NCI-H1105 (cell line): ENCODE results near the gene ZNF80.
"Not testable (repeated sequence)": the region's sequence is repeated elsewhere in the genome, so short reads cannot be mapped to it uniquely, and the experiment has no call there.

ENCODE experiments used
- DNase-seq: peaks from one replicate; lab custom pipeline; 2025; lab: John Stamatoyannopoulos, UW

The ZNF80 gene

GRCh38 chr3:114237478-114237877 is at the start of gene ZNF80:
Gene ZNF80, minus strand, starts transcription at chr3:114237578. Its CDS starts 504 bp downstream, at chr3:114237074.
- DNase-seq: not testable (repeated sequence)

- no peak for DNase-seq
These were observed 48.9 kb upstream of the ZNF80 start for GRCh38 chr3:114286266-114286665.

DNA sequence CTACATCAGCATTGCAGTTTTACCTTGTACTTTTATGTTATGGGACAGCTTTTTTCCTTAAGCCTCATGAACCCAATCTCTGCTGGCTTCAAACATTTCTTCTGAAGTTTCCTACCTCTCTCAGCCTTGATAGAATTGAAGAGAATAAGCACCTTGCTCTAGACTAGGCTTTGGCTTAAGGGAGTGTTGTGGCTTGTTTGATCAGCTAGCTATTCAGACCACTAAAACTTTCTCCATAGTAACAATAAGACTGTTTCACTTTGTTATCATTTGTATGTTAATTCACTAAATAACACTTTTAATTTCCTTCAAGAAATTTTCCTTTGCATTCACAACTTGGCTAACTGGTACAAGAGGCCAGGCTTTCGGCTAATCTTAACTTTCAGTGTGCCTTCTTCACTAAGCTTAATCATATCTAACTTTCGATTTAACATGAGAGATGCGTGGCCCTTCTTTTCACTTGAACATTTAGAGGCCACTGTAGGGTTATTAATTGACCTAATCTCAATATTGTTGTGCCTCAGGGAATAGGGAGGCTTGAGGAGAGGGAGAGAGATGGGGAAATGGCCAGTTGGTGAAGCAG is 48.4 kb upstream of the ZNF80 start:
- DNase-seq: no peak

DNA sequence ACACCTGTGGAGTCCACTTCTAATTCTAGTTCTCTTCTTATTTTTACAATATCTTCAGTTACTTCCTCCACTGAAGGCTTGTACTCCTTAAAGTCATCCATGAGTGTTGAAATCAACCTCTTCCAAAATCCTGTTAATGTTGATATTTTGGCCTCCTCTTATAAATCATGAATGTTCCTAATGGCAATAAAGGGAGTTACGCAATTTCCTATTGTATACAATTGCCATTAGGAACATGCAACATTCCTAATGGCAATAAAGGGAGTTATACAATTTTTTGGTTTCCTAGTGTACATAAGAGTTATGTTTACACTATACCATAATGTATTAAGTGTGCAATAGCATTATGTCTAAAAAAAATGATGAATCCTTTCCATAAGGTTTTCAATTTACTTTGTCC is 47.3 kb upstream of the ZNF80 start:
- DNase-seq: no peak

DNA sequence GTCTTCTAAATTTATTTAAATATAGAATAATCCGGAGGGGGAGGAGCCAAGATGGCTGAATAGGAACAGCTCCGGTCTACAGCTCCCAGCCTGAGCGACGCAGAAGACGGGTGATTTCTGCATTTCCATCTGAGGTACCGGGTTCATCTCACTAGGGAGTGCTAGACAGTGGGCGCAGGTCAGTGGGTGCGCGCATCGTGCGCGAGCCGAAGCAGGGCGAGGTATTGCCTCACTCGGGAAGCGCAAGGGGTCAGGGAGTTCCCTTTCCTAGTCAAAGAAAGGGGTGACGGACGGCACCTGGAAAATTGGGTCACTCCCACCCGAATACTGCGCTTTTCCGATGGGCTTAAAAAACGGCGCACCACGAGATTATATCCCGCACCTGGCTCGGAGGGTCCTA is 39.5 kb upstream of the ZNF80 start:
- DNase-seq: not testable (repeated sequence)

DNA sequence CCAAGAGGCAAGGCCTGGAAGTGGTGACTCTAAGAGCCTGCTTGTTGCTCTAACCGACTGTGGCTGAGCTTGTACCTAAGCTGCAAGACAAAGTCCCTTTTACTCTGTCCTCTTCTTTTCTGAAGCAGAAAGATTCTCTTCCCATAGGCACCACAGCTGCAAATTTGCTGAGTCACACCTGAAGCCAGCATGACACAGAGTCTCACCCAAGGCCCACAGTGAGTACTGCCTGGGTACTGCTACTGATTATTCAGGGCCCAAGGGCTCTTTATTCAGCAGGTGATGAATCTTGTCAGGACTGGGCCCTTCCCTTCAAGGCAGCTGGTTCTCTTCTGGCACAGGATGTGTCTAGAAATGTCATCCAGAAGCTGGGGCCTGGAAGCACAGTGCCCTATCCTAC is 37.6 kb upstream of the ZNF80 start:
- DNase-seq: no peak

DNA sequence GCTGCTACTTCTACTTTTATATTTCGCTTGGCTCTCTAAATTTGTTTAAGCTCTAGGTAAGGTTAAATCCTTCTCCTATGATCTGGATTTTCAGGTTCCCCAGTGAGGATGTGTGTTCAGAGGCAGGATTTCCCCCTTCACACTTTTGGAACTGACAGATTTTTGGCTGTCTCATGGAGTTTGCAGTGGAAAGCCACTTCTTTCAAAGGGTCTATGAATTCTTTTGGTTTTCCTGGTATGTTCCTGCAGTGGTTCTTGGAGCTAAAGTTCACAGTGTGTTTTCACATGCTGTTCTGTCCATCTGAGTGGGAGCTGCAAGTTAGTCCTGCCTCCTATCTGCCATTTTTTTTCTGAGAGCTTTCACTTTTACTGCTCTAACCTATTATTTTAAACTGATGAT is 34.9 kb upstream of the ZNF80 start:
- DNase-seq: no peak

DNA sequence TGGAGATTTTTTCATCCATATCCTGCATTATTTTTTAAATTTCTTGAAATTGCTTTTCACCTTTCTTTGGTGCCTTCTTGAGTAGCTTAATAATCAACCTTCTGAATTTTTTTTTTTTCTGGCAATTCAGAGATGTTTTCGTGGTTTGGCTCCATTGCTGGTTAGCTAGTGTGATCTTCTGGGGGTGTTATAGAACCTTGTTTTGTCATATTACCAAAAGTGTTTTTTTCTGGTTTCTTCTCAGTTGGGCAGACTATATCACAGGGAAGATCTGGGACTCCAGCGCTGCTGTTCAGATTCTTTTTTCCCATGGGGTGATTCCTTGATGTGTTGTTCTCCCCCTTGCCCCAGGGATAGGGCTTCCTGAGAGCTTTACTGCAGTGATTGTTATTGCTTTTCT is 32.6 kb upstream of the ZNF80 start:
- no peak for DNase-seq

DNA sequence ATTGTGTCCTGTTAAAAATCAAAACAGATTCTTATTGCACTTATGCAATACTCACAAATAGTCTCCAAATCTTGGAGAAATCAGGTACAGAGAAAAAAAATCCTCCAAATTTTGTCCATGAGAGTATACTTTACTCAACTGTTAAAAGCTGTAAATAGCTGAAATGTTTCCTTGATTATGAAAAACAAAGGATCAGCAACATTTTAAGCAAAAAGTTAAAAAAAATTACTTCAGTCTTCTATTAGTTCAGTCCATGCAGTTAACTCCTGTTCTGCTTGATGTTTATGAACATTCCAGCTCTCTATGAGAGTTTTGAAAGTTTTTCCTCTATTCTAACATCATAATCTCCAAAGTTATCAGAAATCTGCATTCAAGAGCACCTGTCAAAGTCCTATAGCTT is 22.8 kb upstream of the ZNF80 start:
- DNase-seq: no peak

DNA sequence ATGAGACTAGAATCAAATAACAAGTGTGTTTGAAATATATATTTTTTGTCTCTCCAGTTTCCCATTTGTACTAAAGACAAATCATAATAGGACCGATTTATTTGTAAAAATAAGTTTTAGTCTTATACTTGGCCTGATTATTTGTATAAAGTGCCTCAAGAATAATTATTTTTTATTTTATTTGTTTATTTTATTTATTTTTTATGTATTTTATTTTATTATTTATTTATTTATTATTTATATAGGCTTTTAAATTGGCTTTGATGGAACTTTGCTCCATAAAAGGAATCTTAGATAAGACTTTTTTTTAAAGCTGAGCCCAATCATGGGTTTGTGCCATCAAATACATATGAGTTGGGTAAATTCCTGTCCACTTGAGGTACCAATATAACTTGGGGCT is 22.2 kb upstream of the ZNF80 start:
- no peak for DNase-seq

DNA sequence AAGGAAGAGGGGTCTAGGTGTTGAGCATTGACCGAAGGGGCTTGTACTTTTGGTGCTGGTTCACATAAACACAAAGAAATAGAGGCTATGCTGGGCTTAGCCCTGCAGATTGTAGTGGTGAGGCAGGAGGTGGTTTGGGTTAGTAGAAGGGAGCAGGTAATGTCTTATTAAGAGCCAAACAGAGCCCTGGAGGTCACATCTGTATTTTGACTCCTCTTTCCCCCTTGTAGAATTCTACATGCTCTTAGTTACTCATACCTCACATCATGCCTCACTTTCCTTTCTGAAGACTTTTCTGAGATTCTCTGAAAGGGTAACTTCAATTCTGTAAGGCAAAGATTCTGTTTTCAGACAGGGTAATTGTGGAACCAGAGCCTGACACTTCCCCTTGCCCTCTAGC is 16.1 kb upstream of the ZNF80 start:
- DNase-seq: no peak

DNA sequence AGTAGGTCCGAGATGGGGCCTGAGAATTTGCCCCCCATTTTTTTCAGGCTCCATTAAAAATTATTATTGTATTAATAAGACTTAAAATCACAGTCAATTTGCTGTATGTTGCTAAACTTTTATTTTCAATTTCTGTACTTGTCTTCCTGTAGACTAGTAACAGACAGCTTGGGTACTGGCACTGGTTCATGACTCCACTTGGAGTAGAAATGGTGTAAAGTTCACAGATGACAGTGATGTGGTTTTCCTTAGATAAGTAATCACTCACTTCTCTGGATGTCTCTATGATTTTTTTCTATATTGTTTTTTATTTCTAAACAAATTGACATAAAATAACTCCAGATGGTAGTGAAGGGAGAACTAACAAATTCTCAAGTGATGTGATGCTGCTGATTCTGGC is 15.6 kb upstream of the ZNF80 start:
- DNase-seq: no peak

- no peak for DNase-seq
These were observed 5.6 kb upstream of the ZNF80 start for GRCh38 chr3:114242947-114243346.

GRCh38 chr3:114241262-114241661 is 3.9 kb upstream of the ZNF80 start:
- DNase-seq: no peak

- not testable (repeated sequence) for DNase-seq
These were observed 888 bp upstream of the ZNF80 start for GRCh38 chr3:114238146-114238785.

DNA sequence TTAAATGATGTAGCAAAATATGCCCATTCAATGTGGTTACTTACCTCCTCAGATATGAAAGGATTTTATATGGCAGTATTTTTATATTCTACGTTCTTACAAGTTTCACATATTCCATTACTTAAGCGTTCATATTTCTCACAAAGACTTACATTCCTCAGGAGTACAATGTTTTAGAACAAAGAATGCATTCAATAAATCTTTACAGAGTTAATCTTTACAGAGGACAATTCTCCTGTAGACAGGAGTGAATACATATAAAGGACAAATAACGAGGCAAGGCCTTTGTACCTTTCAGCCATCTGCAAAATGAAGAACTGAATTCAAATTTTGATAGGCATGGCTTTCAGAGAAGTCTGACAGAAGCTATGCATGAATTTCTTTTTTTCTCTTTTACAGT is 1.9 kb downstream of the ZNF80 start:
- DNase-seq: no peak

- DNase-seq: no peak
These were observed 2.6 kb downstream of the ZNF80 start for GRCh38 chr3:114234745-114235144.

- DNase-seq: no peak
These were observed 5.8 kb downstream of the ZNF80 start for GRCh38 chr3:114231616-114232015.

DNA sequence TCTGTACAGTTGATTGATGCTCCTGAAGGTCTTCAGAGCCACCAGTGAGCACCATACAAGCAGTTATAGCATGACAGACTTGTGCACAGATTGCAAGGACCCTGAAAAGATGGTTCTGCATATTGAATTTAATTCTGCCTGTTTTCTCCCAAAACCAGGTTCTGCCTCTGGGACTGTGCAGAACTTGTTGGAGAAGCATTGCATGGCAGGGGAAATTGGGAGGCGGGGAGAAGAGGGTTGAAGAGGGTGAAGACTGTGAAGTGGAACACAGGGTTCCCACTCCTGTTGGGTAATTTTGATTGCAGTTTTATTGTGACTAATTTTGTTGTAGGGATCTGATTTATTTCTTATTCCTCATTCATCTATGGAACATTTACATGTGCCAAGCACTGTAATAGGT is 10.3 kb downstream of the ZNF80 start:
- no peak for DNase-seq

DNA sequence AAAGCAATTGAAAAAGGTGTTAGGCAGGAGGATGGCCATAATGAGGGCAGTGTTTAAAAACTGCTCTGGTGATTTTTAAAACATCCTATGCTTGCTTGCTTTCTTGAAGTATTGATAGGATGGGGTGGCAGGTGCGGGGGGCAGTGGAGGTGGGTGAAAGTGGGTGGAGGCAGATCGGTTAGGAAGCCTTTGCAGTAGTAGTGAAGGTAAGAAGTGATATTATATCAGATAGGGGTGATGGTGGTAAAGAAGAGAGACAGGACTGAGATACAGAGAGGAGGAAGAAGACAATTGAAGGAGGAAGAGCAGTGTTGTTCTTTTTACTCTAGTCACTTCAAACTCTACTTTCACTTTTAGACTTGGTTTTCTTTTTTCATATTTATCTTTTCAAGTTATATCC is 11.1 kb downstream of the ZNF80 start:
- DNase-seq: no peak

- DNase-seq: no peak
These were observed 14.2 kb downstream of the ZNF80 start for GRCh38 chr3:114223143-114223542.

GRCh38 chr3:114221881-114222264 is 15.5 kb downstream of the ZNF80 start:
- DNase-seq: no peak

DNA sequence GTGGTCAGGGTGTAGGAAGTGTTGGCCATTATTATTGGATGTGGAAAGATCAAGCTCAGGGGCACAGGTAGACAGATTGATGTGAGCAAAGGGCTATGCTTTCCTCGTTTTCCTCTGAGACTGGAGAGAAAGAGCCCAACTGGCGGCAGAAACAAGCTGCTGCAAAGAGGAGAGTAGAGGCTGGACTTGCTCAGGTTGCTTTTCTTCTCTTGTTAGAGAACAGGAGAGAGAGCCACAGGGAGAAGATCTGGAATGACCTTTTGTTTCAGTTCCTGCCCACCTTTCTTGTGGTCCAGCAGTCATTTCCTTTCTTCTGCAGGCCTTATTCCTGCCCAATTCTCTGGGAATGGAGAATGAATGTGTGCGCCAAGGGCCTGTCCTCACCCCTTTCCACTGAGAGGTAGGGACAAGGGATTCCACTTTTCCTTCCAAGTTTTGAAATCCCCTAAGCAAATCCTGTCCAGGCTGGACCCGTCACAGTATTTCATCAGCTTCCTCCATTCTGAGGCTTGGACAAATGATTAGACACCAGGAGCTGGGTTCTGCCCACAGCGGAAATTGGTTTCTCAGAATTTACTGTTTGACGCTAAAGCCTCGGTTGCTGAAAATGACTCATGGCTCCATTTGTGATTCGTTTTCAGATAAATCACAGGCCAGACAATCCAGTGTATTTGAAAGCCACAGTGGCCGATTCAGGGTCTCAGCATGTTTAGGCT is 16.1 kb downstream of the ZNF80 start:
- DNase-seq: no peak

DNA sequence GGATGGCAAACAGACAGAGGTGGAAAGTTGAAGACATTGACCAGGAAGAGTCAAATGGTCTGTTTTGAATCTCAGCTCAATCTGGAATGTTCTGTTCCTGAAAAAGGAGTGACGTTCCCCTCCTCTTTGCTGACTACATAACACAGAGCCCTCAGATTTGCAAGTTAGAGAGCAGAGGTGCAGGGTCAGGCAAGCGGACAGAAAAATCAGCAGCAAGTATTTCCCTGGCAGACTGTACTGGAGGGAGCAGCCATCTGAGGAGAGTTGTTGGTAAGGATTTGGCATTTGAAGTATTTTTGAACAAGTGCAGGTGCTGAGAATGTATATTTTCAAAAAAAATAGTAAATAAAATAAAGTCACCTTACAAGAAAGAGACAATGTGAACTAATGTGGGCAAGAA is 17.6 kb downstream of the ZNF80 start:
- DNase-seq: no peak
